Measurements from ENCODE around the gene MYLK.

The MYLK gene

GRCh38 chr3:123688241-123688747 lies 195.8 kb downstream of the MYLK start:
- DNase-seq (ENCODE audit: low spot score): no peak
- TF ChIP-seq CTCF (IDR thresholded peaks at IDR 0.05; ENCODE audit: extremely low read depth, insufficient read depth, missing control alignments): no peak
- in situ Hi-C loops (cut with MboI; ENCODE audit: low pct_unique_long_range_greater_than_20kb, low sequenced_read_pairs, unreplicated experiment): no loop called here

GRCh38 chr3:123687286-123687685 lies 196.8 kb downstream of the MYLK start:
- in situ Hi-C loops (cut with MboI; ENCODE audit: low pct_unique_long_range_greater_than_20kb, low sequenced_read_pairs, unreplicated experiment): no loop called here
- TF ChIP-seq CTCF (IDR thresholded peaks at IDR 0.05; ENCODE audit: extremely low read depth, insufficient read depth, missing control alignments): no peak
- no peak for DNase-seq (ENCODE audit: low spot score)

- in situ Hi-C loops (cut with MboI; ENCODE audit: low pct_unique_long_range_greater_than_20kb, low sequenced_read_pairs, unreplicated experiment): no loop called here
- no peak for TF ChIP-seq CTCF (IDR thresholded peaks at IDR 0.05; ENCODE audit: extremely low read depth, insufficient read depth, missing control alignments)
- DNase-seq (ENCODE audit: low spot score): no peak
Measured at GRCh38 chr3:123686251-123686650, 197.9 kb downstream of the MYLK start.

GRCh38 chr3:123685780-123686179 lies 198.4 kb downstream of the MYLK start:
- in situ Hi-C loops (cut with MboI; ENCODE audit: low pct_unique_long_range_greater_than_20kb, low sequenced_read_pairs, unreplicated experiment): no loop called here
- DNase-seq (ENCODE audit: low spot score): no peak
- no peak for TF ChIP-seq CTCF (IDR thresholded peaks at IDR 0.05; ENCODE audit: extremely low read depth, insufficient read depth, missing control alignments)

GRCh38 chr3:123684636-123685035 lies 199.5 kb downstream of the MYLK start:
- in situ Hi-C loops (cut with MboI; ENCODE audit: low pct_unique_long_range_greater_than_20kb, low sequenced_read_pairs, unreplicated experiment): no loop called here
- DNase-seq (ENCODE audit: low spot score): no peak
- no peak for TF ChIP-seq CTCF (IDR thresholded peaks at IDR 0.05; ENCODE audit: extremely low read depth, insufficient read depth, missing control alignments)

- TF ChIP-seq CTCF (IDR thresholded peaks at IDR 0.05; ENCODE audit: extremely low read depth, insufficient read depth, missing control alignments): no peak
Measured at GRCh38 chr3:123684209-123684608, 199.9 kb downstream of the MYLK start.

More at GRCh38 chr3:123684209-123684608, 199.9 kb downstream of the MYLK start:
- in situ Hi-C loops (cut with MboI; ENCODE audit: low pct_unique_long_range_greater_than_20kb, low sequenced_read_pairs, unreplicated experiment): no loop called here
- no peak for DNase-seq (ENCODE audit: low spot score)

Measured in GM13977 (cell line).